ENCODE data around the gene C16orf46.
A peak's percentile ranks its signal among the peaks of the same experiment; 100 is the strongest.
"Not testable (repeated sequence)": the region's sequence is repeated elsewhere in the genome, so short reads cannot be mapped to it uniquely, and the experiment has no call there.

The C16orf46 gene, protein sequence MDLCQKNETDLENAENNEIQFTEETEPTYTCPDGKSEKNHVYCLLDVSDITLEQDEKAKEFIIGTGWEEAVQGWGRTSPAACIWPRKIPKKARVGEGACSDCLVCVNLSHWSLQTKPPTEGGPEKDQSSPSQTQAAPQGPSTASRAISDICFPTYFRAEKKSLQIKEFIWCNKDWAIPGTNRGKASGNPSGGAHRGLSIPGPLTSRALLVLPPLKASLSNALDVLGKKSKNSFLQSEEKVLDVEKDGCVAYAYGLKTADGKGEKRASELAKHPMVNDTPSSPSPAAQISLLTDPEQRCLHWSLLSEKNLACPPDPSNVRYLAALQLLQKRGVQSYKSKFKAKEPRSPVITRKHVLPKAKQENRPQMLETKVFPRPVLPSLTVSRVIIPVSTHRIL

DNA sequence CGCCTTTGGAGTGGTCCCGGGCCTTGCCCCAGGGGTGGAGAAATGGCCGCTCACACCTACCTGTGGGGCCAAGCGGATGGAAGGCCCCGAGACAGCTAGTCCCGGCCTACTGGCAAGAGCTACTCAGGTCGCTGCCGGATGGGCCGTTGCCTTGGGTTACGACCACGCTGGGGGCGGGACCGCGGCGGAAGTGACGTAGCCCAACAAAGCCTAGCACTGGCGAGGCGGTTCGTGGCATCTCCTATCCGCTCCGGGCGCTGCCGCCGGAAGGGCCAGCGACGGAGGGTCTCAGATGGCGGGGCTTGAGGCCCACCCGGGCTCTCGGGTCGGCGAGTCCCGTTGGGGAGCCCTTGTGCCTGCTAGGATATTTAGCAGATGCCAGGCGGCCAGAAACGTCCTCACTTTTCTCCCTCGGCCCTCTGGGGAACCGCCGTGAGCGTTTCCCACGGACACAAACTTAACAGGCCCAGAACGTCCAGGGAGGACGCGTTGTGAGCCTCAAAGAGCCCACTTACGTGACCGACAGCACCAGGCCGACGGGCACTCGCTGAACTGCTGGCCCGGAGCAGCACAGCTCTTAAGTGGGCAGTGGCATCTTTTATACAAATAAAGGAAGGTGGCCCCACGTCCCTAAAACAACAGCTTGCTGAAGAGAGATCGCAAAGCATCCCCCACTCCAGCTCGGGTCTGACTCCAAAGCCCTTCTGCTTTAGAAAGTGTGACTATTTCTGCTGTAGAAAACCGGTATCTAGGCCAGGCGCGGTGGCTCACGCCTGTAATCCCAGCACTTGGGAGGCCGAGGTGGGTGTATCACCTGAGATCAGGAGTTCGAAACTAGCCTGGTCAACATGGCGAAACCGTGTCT, at the start of gene C16orf46:
Gene C16orf46 (minus strand): TSS at position 163 of the 865 bp plus-strand sequence. CDS start 13,283 bp downstream, outside the sequence.
- DNase-seq, result peak; percentile 99

DNA sequence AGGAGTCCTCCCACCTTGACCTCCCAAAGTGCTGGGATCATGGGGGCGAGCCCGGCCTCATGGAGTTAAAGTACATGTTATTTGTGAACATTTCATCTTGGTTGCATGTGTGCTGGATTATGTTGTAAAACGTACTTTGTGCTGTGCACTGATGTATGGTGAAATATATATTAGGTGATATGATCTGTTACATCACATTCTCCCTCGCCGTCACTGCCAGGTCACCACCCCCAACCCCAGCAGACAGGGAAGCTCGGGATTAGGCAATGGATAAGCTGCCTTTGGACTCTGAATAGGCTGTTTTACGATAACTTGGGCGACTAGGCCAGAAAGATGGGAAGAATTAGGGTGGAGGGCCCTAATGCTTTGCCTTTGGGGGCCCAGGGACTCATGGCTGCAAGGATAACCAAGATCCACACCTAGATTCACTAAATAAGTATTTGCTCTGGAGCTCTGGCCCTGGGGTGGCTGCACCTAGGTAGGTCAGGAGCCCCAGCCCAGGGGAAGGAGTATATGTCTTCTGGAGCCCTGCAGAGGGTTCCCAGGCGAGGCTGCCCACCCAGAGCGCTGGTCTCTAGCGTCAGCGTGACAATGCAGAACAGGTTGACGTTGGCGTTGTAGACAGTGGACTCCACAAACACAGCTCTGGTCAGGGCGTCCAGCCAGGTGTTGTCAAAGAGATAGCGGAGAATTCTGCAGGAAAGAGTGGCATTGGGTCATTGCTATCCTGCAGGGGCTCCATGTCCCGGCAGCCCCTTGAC, 46.2 kb upstream of the C16orf46 start:
- DNase-seq, result no peak

DNA sequence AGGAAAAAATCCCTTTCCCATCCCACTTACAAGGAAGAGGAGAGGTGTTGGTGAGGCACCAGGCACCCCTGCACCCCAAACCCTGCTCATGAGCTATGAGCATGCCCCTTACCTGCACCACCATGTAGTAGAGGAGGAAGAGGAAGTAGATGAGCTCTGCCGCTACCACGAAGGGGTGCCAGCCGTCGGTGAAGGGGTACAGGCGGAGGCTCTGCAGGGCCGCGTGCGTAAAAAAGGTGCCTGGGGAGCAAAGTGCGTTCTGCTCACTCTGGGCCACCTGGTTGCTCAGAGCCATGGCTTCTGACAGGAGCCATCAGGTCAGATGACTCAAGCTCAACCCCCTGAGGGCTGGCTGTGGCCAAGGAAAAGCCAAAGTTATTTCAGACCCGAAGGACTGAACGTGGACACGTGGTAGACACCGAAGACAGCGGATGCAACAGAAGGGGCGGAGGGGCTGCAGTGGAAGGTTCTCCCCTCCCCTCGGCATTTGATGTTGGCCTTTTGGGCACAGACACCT, 44.5 kb upstream of the C16orf46 start:
- peak; percentile 74 for DNase-seq

DNA sequence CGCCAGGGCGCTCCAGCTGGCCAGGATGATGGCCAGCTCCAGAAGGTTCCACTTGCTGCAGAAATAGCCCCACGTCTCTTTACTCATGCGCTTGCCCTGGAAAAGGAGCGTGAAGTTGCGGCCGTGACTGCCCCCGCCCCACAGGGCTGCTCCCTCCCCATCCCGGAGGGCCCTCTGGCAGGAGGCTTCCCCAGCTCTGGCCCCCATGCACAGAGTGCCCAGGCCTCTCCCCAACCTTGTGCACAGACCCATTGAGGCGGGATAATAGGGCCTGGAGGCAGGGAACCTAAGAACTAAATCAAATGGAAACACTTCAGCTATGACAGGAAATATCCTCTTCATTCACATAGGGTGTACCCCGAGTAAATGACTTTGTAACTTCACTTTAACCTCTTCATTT, 40.4 kb upstream of the C16orf46 start:
- DNase-seq, result no peak

DNA sequence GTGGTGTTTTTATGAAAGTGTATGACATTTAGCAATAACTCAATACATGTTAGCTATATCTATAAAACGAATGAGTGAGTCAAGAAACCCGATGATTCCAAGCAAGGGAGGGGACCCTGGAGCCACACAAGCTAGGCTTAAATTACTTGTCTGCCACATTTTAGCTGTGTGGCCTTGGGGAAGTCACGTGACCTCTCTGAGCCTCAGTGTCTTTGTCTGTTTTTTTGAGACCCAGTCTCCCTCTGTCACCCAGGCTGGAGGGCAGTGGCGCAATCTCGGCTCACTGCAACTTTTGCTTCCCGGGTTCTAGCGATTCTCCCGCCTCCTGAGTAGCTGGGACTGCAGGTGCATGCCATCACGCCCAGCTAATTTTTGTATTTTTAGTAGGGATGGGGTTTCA, 39.2 kb upstream of the C16orf46 start:
- DNase-seq, result no peak

DNA sequence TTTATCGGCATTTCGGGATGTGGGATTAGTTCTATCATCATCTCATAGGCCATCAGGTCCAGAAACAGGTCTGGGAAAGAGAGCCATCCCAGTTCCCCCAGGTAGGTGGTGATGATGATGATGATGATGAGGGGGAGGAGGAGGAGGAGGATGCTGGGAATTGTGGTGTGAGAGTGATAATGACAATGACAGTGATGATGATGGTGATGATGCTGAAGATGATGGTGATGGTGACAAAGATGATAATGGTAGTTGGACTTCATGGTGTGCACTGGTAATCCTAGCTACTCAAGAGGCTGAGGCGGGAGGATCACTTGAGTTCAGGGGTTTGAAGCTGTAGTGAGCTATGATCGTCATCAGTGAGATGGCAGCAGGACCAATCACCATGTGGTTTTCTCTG, 35.4 kb upstream of the C16orf46 start:
- no peak for DNase-seq

DNA sequence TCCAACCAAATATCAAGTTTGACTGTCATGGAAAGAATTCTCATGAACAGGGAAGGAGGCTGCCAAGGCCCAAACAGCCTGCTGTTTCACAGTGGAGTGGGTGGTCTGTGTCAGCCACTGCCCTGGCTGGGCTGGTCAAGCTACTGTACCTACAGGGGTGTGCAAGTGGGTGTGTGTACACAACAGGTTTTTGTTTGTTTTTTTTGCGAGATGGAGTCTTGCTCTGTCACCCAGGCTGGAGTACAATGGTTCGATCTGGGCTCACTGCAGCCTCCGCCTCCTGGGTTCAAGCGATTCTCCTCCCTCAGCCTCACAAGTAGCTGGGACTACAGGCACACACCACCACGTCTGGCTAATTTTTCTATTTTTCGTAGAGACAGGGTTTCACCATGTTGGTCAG, 32.2 kb upstream of the C16orf46 start:
- not testable (repeated sequence) for DNase-seq

DNA sequence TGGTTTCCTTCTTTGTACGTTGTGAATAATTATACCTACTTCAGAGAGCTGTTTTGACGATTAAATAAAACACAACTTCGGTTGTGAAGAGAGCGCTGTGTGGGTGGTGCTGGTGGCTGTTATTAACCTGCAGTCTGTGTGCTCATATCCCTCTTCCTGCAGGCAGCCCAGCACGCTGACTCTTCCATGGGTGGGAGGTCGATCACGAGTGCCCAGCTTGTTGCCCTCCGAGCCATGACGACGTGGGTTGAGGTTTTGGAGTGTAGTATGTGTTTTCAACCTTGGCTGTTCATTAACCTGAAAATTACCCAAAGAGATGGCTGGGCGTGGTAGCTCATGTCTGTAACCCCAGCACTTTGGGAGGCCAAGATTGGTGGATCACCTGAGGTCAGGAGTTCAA, 30.5 kb upstream of the C16orf46 start:
- DNase-seq, result no peak

DNA sequence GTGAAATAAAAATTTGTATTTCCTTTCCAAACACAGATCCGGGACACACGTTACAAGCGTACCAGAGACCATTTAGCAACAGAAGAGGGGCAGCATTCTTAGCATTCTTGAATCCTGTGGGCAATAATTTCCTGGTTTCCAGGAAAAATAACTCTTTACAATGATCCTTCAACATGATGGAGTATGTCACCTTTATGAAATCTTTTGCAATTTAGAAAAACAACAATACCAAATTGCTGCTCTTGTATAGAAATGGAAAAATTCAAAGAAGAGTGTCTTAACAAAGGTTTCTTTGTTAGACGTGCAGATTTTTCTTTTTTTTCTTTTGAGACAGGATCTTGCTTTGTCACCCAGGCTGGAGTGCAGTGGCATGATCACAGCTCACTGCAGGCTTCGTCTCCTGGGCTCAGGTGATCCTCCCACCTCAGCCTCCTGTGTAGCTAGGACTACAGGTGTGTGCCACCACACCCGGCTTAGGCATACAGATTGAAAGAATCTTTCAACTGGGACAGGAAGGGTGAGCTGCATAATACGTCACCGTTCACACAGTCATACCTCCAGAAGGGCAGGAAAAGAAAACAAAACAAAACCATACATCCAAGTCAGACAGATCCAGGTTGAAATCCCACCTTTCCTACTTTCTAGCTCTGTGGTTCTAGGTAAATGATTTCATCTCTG, 29.9 kb upstream of the C16orf46 start:
- DNase-seq, result no peak

DNA sequence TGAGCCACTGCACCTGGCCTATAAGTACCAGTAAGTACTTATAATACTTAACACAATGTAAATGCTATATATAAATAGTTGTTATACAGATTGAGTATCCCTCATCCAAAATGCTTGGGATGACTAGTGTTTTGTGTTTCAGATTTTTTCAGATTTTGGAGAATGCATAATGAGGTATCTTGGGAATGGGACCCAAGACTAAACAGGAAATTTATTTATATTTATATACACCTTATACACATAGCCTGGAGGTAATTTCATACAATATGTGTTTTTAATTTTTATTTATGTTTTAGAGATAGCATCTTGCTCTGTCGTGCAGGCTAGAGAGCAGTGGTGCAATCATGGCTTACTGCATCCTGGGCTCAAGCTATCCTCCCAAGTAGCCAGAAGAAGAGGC, 28.9 kb upstream of the C16orf46 start:
- no peak for DNase-seq

DNA sequence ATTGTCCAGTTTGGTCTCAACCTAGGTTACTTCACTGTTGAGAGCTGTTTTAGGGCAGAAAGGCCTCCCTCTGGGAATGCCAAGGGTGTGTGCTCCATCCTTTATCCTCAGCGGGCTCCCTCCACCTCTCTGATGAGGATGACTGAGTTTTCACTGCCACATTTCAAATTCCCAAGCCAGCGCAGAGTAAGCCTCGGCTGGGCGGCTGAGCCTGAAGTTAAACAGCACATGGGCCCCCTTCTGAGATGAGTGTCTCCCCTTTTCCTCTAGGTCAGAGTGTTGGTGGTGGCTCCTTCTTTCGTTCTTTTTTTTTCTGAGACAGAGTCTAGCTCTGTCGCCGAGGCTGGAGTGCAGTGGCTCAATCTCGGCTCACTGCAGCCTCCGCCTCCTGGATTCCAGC, 24.7 kb upstream of the C16orf46 start:
- DNase-seq, result no peak

DNA sequence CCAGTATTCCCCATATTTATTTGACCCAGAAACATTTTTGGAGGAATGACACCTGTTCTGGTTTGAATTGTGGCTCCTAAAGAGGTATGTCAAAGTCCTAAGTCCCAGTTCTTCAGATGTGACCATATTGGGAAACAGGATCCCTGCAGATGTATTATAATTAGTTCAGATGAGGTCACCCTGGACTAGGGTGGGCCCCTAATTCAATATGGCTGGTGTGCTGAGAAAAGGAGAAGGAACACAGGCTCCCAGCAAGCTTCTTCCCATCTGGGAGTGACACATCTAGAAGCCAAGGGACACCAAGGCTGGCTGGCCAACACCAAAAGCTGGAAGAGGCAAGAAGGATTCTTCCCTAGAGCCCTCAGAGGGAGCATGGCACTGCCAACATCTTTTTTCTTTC, 22.9 kb upstream of the C16orf46 start:
- DNase-seq, result no peak

DNA sequence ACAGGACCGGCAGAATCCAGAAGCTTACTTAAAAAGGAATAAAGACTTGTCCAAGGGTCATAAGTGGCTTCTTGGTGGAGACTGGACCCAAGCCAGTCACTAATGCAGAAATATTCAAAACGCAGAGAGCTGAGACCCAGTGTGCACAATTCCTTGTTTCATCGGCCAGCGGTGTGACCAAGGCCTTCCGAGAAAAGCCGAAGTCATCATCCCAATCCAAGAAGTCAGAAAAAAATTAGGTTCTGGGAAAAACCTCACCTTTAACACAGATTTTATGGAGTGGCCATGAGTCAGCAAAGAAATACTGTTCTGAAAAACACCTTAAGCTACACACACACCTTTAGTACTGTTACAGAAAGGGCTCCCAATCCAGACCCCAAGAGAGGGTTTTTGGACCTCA, 20.2 kb upstream of the C16orf46 start:
- DNase-seq, result no peak

DNA sequence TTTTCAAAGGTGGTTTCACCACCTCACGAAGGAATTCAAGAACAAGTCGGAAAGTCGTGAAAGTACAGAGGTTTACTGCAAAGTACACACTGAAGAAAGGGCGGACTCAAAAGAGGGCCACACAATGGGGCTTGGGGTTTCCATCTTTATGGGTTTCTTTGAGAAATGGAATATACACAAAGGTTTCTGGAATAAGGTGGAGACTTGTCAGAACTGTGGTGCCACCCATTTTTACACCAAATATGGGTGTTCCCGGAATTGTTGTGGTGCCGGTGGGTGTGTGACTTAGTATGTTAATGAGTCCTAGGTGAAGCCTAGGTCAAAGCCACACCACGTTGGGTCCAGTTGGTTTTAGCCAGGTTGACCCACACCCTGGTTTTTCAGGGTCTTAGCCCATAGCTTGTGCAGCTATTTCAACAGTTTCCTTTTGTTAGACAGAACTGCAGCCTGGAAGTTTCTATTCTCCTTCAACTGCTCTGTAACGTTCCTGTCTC, 19.7 kb upstream of the C16orf46 start:
- DNase-seq, result no peak

DNA sequence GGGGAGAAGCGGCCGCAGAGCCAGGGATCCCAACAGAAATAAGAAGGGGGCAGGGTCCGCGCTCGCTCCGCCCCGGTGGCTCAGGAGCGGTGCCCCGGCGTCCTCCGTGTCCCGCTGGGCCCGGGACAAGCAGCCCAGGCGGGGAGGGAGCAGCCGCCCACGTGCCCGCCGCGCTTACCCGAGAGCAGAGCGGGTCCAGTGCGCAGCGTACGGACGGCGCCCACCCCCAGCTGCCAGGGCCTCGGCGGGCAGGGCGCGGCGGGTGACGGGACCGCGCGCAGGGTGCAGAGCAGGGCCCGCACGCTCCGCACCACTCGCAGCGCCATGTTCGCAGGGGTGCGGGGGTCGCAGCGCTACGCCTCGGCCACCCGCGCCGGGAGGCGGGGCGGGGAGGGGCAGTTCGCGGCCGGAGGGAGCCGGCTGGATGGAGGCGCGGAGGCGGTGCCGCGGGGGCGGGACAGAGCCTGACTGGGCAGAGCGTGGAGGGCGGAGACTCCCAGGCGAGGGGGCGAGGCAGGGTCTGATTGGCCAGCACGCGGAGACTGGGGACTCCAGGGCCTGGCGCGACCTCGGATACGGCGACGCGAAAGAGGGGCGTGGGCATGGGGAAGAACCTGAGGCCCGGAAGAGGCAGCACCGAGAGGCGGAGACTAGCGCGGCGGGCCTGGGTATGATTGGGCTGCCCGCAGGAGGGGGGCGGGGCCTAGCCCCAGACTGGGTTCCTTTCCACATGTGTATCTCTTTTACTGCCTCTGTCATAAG, 19.1 kb upstream of the C16orf46 start, which contains the start of gene GCSH:
Gene GCSH (minus strand): TSS at position 443 of the 762 bp plus-strand sequence. CDS start 117 bp downstream, at position 326.
- peak; percentile 100 for DNase-seq

DNA sequence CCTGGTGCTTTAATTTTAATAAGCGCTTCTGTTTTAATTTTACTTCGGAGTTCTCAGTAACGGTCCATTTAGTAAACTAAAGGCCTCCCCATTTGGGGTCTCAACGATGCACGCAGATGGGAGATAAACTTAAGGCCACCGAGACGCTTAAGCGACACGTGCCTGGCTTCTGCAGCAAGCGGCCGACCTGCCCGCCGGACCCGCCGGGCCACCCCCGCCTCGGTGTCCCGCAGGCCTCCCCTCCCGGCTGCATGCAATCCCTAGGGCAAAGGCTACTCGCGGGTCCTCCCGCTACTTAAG, 18.6 kb upstream of the C16orf46 start:
- DNase-seq, result peak; percentile 80

DNA sequence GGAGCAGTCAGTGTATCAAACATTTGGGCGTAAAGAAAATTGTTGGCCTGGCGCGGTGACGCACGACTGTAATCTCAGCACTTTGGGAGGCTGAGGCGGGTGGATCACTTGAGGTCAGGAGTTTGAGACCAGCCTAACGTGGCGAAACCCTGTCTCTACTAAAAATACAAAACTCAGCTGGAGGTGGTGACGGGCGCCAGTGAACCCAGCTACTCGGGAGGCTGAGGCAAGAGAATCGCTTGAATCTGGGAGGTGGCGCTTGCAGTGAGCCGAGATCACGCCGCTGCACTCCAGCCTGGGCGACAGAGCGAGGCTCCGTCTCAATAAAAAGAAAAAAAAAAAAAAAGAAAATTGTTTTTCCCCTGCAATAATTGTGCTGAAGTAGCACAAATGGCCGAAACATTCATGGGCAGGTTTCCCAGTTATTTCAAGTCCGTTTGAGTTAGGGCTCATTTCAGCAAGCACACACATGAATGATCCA, 17.8 kb upstream of the C16orf46 start:
- no peak for DNase-seq

DNA sequence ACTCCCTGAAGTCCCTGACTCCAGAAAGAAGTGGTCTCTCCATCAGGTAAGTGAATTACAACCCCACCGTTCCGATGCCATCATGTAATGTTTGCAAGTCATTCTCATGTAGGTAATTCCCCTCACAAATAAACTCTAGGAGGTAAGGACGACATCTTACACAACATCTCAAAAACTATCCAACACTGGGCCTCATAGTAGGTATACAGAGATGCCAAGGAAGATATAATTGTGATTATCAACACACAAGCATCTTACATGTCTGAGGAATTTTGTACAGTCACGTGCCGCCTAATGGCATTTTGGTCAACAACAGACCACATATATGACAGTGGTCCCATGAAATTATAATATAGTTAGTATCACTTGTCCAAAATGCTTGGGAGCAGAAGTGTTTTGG, 11.8 kb upstream of the C16orf46 start:
- DNase-seq, result no peak

DNA sequence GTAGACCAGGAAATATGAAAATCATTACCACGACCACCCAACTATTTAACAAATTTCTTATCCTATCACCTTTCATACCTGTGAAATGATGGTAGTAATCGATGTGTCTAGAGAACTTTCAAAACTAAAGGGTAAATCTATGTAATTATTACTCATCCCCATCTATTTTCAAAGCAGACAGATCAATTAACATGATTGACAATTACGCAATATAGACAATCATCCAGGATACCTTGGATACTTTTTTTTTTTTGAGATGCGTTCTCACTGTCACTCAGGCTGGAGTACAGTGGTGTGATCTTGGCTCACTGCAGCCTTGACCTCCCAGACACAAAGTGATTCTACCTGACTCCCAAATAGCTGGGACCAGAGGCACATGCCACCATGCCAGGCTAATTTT, 4.0 kb upstream of the C16orf46 start:
- DNase-seq, result no peak

DNA sequence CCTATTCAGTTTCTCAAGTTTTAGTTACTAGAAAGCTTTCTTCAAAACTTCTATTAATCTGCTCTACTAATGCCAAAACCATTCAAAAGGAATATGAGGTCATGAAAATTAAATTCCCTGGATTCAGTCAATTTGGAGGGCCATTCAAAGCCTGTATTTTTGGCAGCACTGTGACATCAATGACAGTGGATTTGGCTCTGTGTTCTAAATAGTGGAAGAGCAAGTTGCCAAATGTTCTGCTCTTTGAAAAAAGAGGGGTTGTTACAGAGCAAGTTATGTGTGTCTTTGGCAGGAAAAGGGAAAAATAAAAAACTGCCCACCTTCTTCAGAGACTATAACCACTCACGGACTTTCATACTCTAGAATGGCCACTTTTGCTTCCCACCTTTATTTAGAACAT, 3.2 kb upstream of the C16orf46 start:
- no peak for DNase-seq

DNA sequence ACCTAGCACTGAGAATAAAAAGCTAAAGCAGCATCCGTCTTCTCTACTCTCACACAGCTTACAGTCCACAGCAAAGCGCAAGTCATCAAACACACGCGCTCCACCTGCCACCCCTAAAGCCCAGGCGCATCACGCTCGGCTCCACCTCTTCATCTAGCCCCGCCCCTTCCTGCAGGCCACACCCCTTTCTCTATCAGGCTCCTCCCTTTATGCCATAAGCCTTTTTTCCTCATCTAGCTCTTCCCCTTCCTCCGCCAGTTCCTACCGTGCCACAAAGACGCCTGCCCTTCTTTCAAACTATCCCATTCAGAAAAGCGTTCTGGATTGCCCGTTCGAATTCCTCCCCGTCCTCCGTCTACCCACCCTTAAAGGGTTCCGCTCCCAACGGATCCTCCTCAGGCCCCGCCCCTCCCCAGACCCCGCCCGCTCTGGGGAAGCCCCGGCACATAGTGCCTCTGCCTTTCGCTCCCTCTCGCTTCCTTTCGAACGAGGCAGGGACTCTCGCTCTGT, 417 bp downstream of the C16orf46 start:
- DNase-seq, result peak; percentile 89

All from islet precursor cell (in vitro differentiated cells).